Inferior parietal cortex (tissue), 1 donor: ENCODE measurements around the gene TMA7.
A peak's percentile ranks its signal among the peaks of the same experiment; 100 is the strongest.
"Not testable (repeated sequence)": the region's sequence is repeated elsewhere in the genome, so short reads cannot be mapped to it uniquely, and the experiment has no call there.

Source experiments
- DNase-seq: peaks from one replicate; pipeline ENCODE4 v3.0.0-alpha.2; 2016; ENCODE audit errors: extremely low spot score

The TMA7 gene

GRCh38 chr3:48435774-48436476, 4.1 kb upstream of the TMA7 start:
- peak; percentile 95 for DNase-seq

GRCh38 chr3:48436477-48436787, 3.6 kb upstream of the TMA7 start:
- no peak for DNase-seq

GRCh38 chr3:48436855-48437254, 3.2 kb upstream of the TMA7 start:
- no peak for DNase-seq

GRCh38 chr3:48437812-48438211, 2.2 kb upstream of the TMA7 start:
- DNase-seq, result no peak

- DNase-seq, result no peak
These were observed 517 bp downstream of the TMA7 start for GRCh38 chr3:48440590-48440958.

- DNase-seq, result no peak
These were observed 1.9 kb downstream of the TMA7 start for GRCh38 chr3:48441940-48442339.

- no peak for DNase-seq
These were observed 5.3 kb downstream of the TMA7 start for GRCh38 chr3:48445277-48445882.

GRCh38 chr3:48446043-48446424, 6.0 kb downstream of the TMA7 start:
- DNase-seq, result no peak

GRCh38 chr3:48446425-48447193, 6.6 kb downstream of the TMA7 start, which contains the start of gene ATRIP:
ATRIP (plus strand) TSS chr3:48446737; CDS start chr3:48446846, 109 bp downstream.
- peak; percentile 88 for DNase-seq

GRCh38 chr3:48451270-48451669, 11.2 kb downstream of the TMA7 start:
- no peak for DNase-seq

GRCh38 chr3:48456456-48456855, 16.4 kb downstream of the TMA7 start:
- no peak for DNase-seq

- no peak for DNase-seq
These were observed 19.3 kb downstream of the TMA7 start for GRCh38 chr3:48459331-48459730.

GRCh38 chr3:48459773-48460516, 19.9 kb downstream of the TMA7 start:
- DNase-seq, result no peak

GRCh38 chr3:48460517-48460902, 20.5 kb downstream of the TMA7 start:
- DNase-seq, result no peak

- DNase-seq, result not testable (repeated sequence)
These were observed 21.7 kb downstream of the TMA7 start for GRCh38 chr3:48461767-48462166.

- no peak for DNase-seq
These were observed 23.6 kb downstream of the TMA7 start for GRCh38 chr3:48463703-48464102.

GRCh38 chr3:48464713-48465221, 24.7 kb downstream of the TMA7 start:
- DNase-seq, result no peak

GRCh38 chr3:48465237-48465530, 25.1 kb downstream of the TMA7 start:
- peak; percentile 49 for DNase-seq

GRCh38 chr3:48465531-48466378, 25.7 kb downstream of the TMA7 start:
- peak; percentile 92 for DNase-seq

- no peak for DNase-seq
These were observed 26.5 kb downstream of the TMA7 start for GRCh38 chr3:48466386-48467109.

- no peak for DNase-seq
These were observed 27.0 kb downstream of the TMA7 start for GRCh38 chr3:48467110-48467454.
